Gastrocnemius medialis (tissue), 4 donors: ENCODE data around the gene C22orf31.

Experiments
- CTCF ChIP-seq, 5 experiments: fragments of 450-650 bp in 3 of 5; fragments of 200-600 bp in 2 of 5; sonication (generic) in 2 of 5; IDR thresholded peaks in 4 of 5; conservative IDR thresholded peaks in 1 of 5; 1 replicate in 4 of 5; 2 replicates in 1 of 5; pipeline ENCODE4 v1.5.1; 2016 to 2019; ENCODE audit warnings: antibody characterized with exemption in 5 of 5, mild to moderate bottlenecking in 3 of 5, moderate library complexity in 3 of 5
- POLR2A ChIP-seq, 2 donors: fragments of 450-650 bp; IDR thresholded peaks; one replicate each; pipeline ENCODE4 v1.6.1; 2017; ENCODE audit warnings: antibody characterized with exemption in 2 of 2, mild to moderate bottlenecking in 2 of 2, moderate library complexity in 2 of 2

DNA sequence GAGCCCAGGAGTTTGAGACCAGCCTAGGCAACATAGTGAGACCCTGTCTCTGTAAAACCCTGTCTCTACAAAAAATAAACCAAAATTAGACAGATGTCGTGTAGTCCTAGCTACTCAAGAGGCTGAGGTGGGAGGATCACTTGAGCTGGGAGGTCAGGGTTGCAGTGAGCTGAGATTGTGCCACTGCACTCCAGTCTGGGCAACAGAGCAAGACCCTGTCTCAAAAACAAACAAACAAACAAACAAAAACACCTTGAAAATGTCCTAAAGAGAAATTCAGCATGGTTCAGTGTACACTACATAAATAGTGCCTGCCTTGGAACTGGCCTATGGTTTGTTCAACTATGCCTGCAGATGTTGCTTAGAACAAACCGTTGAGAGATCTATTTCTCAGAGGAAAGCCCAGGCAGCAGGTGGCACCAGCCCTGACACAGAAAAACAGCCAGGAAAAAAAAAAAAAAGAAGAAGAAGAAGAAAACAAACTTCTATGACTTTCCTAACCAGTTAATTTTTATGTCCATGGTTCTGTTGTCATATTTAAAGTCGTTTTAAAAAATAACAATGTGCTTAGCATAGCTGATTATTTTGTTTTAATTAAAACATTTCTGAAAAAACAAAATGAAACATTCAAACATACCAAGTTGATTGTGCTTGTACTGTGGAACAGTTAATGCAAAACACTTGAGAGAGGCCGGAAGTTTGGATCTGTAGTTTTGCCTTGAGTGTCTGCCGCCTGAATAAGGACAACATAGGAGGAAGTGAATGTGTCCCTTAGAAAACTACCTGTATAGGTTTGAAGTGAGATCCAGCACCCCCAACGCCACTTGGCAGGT, 16.6 kb upstream of the C22orf31 start:
- TF ChIP-seq POLR2A (IDR thresholded peaks at IDR 0.05) (no peak), CTCF (IDR thresholded peaks at IDR 0.05 in 4 of 5, conservative IDR thresholded peaks at IDR 0.05 in 1 of 5) (no peak)
